Stimulated activated effector memory CD8-positive, alpha-beta T cell treated with anti-CD3 and anti-CD28 coated beads, Interleukin-12 subunit alpha, Interleukin-12 subunit beta, amount 100 ng/mL, for 72 hours (primary cell): Measurements from ENCODE around the gene PPP2R5D.

Source experiments
- ATAC-seq: fragments of 150-1000 bp; cut with Tn5 transposase; 2 replicates; pipeline ENCODE4 v1.10.0; 2021
- DNase-seq, 2 donors: peaks; one replicate each; pipeline ENCODE4 v3.0.0; 2021 to 2022; ENCODE audit warnings: low spot score in 2 of 2
- H3K27ac Mint-ChIP-seq: one replicate; pipeline ENCODE4 v1.8.0; 2022; ENCODE audit warnings: mild to moderate bottlenecking, mixed read lengths
- H3K36me3 Mint-ChIP-seq: one replicate; pipeline ENCODE4 v1.8.0; 2022; ENCODE audit warnings: mild to moderate bottlenecking, mixed read lengths
- H3K4me1 Mint-ChIP-seq: one replicate; pipeline ENCODE4 v1.8.0; 2022; ENCODE audit warnings: mixed read lengths
- H3K4me3 Mint-ChIP-seq: one replicate; pipeline ENCODE4 v1.8.0; 2022; ENCODE audit warnings: mild to moderate bottlenecking, mixed read lengths
- H3K9me3 Mint-ChIP-seq: one replicate; pipeline ENCODE4 v1.8.0; 2022; ENCODE audit warnings: mixed read lengths

Gene PPP2R5D

GRCh38 chr6:43061861-43062260 lies 77.5 kb downstream of the PPP2R5D start:
- H3K4me3 Mint-ChIP-seq, result no peak overlapping the region

More at GRCh38 chr6:43061861-43062260, 77.5 kb downstream of the PPP2R5D start:
- Mint-ChIP-seq H3K27ac (no peak overlapping the region), H3K36me3 (peaks cover 30% of the 10 kb centered on the region), H3K9me3 (no peaks in the 10 kb centered on the region), H3K4me1 (peaks cover 32% of the 10 kb centered on the region)
- ATAC-seq (no peak), DNase-seq (no peak)
